Fibroblast of lung (primary cell): ENCODE results near the gene ASXL1.

Source experiments
- EZH2 ChIP-seq: IDR thresholded peaks from 2 replicates; pipeline ENCODE4 v1.5.1; 2012; ENCODE audit warnings: low read length, control low read depth, mild to moderate bottlenecking; ENCODE audit errors: missing control alignments
- TF ChIP-seq, protein P1 (sequence below), 2 donors: IDR thresholded peaks in 1 of 2; conservative IDR thresholded peaks in 1 of 2; 1 replicate in 1 of 2; 2 replicates in 1 of 2; pipeline ENCODE4 v1.5.1; 2011 to 2012; ENCODE audit warnings: low read length in 2 of 2, control low read depth in 1 of 2, inconsistent platforms in 1 of 2, low read depth in 1 of 2, mild to moderate bottlenecking in 1 of 2

DNA sequence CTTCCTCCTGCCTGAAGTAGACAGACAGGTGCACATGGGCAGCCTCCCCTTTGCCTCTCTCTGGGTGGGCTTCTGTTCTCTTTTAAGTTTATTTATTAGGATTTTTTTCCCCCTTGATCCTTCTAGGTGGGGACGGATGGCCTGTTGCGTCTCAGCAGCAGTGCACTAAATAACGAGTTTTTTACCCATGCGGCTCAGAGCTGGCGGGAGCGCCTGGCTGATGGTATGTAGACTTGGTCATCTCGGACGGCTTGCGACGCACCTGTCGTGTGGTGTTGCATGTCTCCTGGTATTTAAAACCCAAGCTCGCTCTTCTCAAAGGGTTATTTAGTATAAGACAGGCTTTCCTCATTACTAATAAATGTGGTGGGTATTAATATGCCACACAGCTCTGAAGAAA, 73.3 kb downstream of the ASXL1 start:
- TF ChIP-seq, protein P1, sequence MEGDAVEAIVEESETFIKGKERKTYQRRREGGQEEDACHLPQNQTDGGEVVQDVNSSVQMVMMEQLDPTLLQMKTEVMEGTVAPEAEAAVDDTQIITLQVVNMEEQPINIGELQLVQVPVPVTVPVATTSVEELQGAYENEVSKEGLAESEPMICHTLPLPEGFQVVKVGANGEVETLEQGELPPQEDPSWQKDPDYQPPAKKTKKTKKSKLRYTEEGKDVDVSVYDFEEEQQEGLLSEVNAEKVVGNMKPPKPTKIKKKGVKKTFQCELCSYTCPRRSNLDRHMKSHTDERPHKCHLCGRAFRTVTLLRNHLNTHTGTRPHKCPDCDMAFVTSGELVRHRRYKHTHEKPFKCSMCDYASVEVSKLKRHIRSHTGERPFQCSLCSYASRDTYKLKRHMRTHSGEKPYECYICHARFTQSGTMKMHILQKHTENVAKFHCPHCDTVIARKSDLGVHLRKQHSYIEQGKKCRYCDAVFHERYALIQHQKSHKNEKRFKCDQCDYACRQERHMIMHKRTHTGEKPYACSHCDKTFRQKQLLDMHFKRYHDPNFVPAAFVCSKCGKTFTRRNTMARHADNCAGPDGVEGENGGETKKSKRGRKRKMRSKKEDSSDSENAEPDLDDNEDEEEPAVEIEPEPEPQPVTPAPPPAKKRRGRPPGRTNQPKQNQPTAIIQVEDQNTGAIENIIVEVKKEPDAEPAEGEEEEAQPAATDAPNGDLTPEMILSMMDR (conservative IDR thresholded peaks at IDR 0.05 in 1 of 2, IDR thresholded peaks at IDR 0.05 in 1 of 2; ENCODE audit: low read depth in 1 of 2, low read length in 2 of 2), result no peak
- no peak for TF ChIP-seq EZH2
